ENCODE results near the gene MCM7.
A peak's percentile ranks its signal among the peaks of the same experiment; 100 is the strongest.

MCM7 gene

GRCh38 chr7:100093054-100093453 lies 8.1 kb downstream of the MCM7 start:
- DNase-seq: no peak

- no peak for DNase-seq
These were observed 9.6 kb downstream of the MCM7 start for GRCh38 chr7:100091411-100092181.

- no peak for DNase-seq
These were observed 10.4 kb downstream of the MCM7 start for GRCh38 chr7:100090527-100091410.

- no peak for DNase-seq
These were observed 11.6 kb downstream of the MCM7 start for GRCh38 chr7:100089458-100090196.

- DNase-seq: peak; percentile 77
These were observed 12.4 kb downstream of the MCM7 start, which contains the start of gene COPS6 for GRCh38 chr7:100088621-100089457. TSS of gene COPS6 (plus strand) at chr7:100088969. CDS start at chr7:100088991, 22 bp downstream.

GRCh38 chr7:100088095-100088620 lies 13.0 kb downstream of the MCM7 start:
- no peak for DNase-seq

- DNase-seq: no peak
These were observed 14.0 kb downstream of the MCM7 start for GRCh38 chr7:100087055-100087750.

GRCh38 chr7:100085515-100085914 lies 15.7 kb downstream of the MCM7 start:
- DNase-seq: no peak

- no peak for DNase-seq
These were observed 18.2 kb downstream of the MCM7 start for GRCh38 chr7:100082978-100083377.

- DNase-seq: peak; percentile 98
These were observed 19.6 kb downstream of the MCM7 start, which contains the start of gene ZNF3 for GRCh38 chr7:100081535-100082102. TSS of gene ZNF3 (minus strand) at chr7:100081723. CDS start at chr7:100077357, 4,366 bp downstream.

- no peak for DNase-seq
These were observed 20.2 kb downstream of the MCM7 start for GRCh38 chr7:100080907-100081534.

- DNase-seq: no peak
These were observed 22.1 kb downstream of the MCM7 start for GRCh38 chr7:100079024-100079560.

GRCh38 chr7:100077205-100077604 lies 24.0 kb downstream of the MCM7 start:
- no peak for DNase-seq

- no peak for DNase-seq
These were observed 25.8 kb downstream of the MCM7 start for GRCh38 chr7:100075418-100075817.

- DNase-seq: no peak
These were observed 26.4 kb downstream of the MCM7 start for GRCh38 chr7:100074841-100075240.

GRCh38 chr7:100072462-100072861 lies 28.7 kb downstream of the MCM7 start:
- no peak for DNase-seq

GRCh38 chr7:100071018-100071723 lies 30.0 kb downstream of the MCM7 start:
- no peak for DNase-seq

- no peak for DNase-seq
These were observed 31.2 kb downstream of the MCM7 start for GRCh38 chr7:100069991-100070390.

GRCh38 chr7:100066953-100067352 lies 34.2 kb downstream of the MCM7 start:
- no peak for DNase-seq

Data from CD4-positive, alpha-beta T cell treated with Interferon gamma for 1 hour (primary cell).